Nephron (organoid): ENCODE data around the gene CACNG6.

Experiments
- H3K27ac Mint-ChIP-seq, 3 experiments: 2 replicates each; pipeline ENCODE4 v1.8.0; 2020; ENCODE audit warnings: mixed read lengths in 3 of 3, mild to moderate bottlenecking in 2 of 3, moderate library complexity in 1 of 3
- H3K27me3 Mint-ChIP-seq: 2 replicates; pipeline ENCODE4 v1.8.0; 2021; ENCODE audit warnings: low read depth, mild to moderate bottlenecking, moderate library complexity, mixed read lengths
- H3K36me3 Mint-ChIP-seq: 2 replicates; pipeline ENCODE4 v1.8.0; 2020; ENCODE audit warnings: low read depth, mixed read lengths
- H3K4me1 Mint-ChIP-seq: 2 replicates; pipeline ENCODE4 v1.8.0; 2020; ENCODE audit warnings: mixed read lengths
- H3K4me3 Mint-ChIP-seq, 3 experiments: 2 replicates each; pipeline ENCODE4 v1.8.0; 2020; ENCODE audit warnings: mild to moderate bottlenecking in 3 of 3, mixed read lengths in 3 of 3, moderate library complexity in 2 of 3
- H3K9me3 Mint-ChIP-seq: 2 replicates; pipeline ENCODE4 v1.8.0; 2020; ENCODE audit warnings: mixed read lengths
- TF ChIP-seq, protein P1 (sequence below), 3 experiments: fragments of 200-600 bp; sonication (generic); IDR thresholded peaks; one replicate each; pipeline ENCODE4 v1.5.0; 2021; ENCODE audit warnings: antibody characterized with exemption in 3 of 3; ENCODE audit not compliant: unreplicated experiment in 3 of 3

The CACNG6 gene

DNA sequence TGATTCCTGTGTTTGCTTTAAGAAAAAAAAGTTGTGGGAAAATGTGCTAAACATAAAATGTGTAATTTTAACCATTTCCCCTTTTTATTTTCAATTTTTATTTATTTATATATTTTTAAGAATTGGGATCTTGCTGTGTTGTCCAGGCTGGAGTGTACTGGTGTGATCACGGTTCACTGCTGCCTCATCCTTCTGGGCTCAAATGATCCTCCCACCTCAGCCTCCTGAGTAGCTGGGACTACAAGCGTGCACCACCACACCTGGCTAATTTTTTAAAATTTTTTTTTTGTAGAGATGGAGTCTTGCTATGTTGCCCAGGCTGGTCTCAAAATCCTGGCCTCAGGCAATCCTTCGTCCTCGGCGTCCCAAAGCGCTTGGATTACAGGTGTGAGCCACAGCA lies 19.0 kb downstream of the CACNG6 start:
- no peak overlapping the region for H3K4me3 Mint-ChIP-seq
- TF ChIP-seq, protein P1, sequence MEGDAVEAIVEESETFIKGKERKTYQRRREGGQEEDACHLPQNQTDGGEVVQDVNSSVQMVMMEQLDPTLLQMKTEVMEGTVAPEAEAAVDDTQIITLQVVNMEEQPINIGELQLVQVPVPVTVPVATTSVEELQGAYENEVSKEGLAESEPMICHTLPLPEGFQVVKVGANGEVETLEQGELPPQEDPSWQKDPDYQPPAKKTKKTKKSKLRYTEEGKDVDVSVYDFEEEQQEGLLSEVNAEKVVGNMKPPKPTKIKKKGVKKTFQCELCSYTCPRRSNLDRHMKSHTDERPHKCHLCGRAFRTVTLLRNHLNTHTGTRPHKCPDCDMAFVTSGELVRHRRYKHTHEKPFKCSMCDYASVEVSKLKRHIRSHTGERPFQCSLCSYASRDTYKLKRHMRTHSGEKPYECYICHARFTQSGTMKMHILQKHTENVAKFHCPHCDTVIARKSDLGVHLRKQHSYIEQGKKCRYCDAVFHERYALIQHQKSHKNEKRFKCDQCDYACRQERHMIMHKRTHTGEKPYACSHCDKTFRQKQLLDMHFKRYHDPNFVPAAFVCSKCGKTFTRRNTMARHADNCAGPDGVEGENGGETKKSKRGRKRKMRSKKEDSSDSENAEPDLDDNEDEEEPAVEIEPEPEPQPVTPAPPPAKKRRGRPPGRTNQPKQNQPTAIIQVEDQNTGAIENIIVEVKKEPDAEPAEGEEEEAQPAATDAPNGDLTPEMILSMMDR (IDR thresholded peaks at IDR 0.05; ENCODE audit: unreplicated experiment in 3 of 3), result no peak
- no peaks in the 10 kb centered on the region for H3K36me3 Mint-ChIP-seq
- peaks cover 28% of the 10 kb centered on the region for H3K27me3 Mint-ChIP-seq
- no peaks in the 10 kb centered on the region for H3K9me3 Mint-ChIP-seq
- H3K27ac Mint-ChIP-seq, result no peak overlapping the region
- no peaks in the 10 kb centered on the region for H3K4me1 Mint-ChIP-seq

DNA sequence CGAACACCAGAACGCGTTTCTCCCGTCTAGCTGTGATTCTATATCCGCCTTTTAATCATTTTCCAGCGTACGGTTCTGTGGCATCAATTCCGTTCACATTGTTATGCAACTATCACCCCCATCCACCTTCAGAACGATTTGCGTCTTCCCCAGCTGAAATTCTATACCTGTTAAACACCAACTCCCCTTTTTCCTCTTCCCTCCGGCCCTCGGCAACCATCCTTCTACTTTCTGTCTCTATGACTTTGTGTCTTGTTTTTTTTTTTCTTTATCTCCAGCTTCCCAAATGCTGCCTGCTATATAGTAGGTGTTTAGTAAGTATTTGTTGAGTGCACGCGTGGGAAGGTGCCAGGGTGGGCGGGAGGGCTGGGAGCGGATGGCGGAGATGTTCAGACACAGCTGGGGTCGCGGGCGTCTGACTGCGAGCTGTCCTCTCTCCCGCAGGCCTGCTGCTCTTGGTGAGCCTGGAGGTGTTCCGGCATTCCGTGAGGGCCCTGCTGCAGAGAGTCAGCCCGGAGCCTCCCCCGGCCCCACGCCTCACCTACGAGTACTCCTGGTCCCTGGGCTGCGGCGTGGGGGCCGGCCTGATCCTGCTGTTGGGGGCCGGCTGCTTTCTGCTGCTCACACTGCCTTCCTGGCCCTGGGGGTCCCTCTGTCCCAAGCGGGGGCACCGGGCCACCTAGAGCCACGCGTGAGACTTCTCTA lies 20.2 kb downstream of the CACNG6 start:
- H3K27ac Mint-ChIP-seq, result no peak overlapping the region
- TF ChIP-seq, protein P1 (IDR thresholded peaks at IDR 0.05; ENCODE audit: unreplicated experiment in 3 of 3), result no peak

GRCh38 chr19:54013866-54014265 lies 22.4 kb downstream of the CACNG6 start:
- Mint-ChIP-seq H3K36me3 (no peaks in the 10 kb centered on the region), H3K4me3 (no peak overlapping the region), H3K27me3 (peaks cover 32% of the 10 kb centered on the region), H3K9me3 (no peaks in the 10 kb centered on the region), H3K27ac (no peak overlapping the region), H3K4me1 (no peaks in the 10 kb centered on the region)
- TF ChIP-seq, protein P1 (IDR thresholded peaks at IDR 0.05; ENCODE audit: unreplicated experiment in 3 of 3), result no peak

More for the DNA sequence above, 20.2 kb downstream of the CACNG6 start:
- Mint-ChIP-seq H3K4me1 (no peaks in the 10 kb centered on the region), H3K36me3 (no peaks in the 10 kb centered on the region), H3K4me3 (no peak overlapping the region), H3K9me3 (no peaks in the 10 kb centered on the region), H3K27me3 (peaks cover 34% of the 10 kb centered on the region)

GRCh38 chr19:54014920-54015560 lies 23.6 kb downstream of the CACNG6 start:
- no peak overlapping the region for H3K4me3 Mint-ChIP-seq
- H3K27me3 Mint-ChIP-seq, result peaks cover 32% of the 10 kb centered on the region
- H3K9me3 Mint-ChIP-seq, result no peaks in the 10 kb centered on the region
- H3K4me1 Mint-ChIP-seq, result no peaks in the 10 kb centered on the region
- H3K36me3 Mint-ChIP-seq, result no peaks in the 10 kb centered on the region
- TF ChIP-seq, protein P1 (IDR thresholded peaks at IDR 0.05; ENCODE audit: unreplicated experiment in 3 of 3), result no peak
- H3K27ac Mint-ChIP-seq, result no peak overlapping the region

DNA sequence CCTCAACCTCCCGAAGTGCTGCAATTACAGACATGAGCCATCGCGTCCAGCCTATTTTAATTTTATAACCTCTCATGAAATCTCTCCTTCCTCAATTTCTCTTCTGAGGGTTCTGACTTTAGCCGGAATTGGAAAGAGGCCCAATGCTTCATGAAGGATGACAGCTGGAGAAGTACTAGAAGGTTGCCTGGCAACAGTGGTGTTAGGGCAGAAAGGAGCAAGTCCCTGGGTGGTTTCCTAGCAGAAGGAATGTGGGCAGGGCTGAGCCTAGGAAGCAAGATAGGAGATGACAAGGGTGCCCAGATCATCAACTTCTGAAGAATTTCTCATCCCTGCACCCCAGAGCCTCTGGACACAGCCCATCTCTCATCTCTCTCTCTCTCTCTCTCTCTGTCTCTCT lies 25.8 kb downstream of the CACNG6 start:
- TF ChIP-seq, protein P1 (IDR thresholded peaks at IDR 0.05; ENCODE audit: unreplicated experiment in 3 of 3), result no peak
- H3K36me3 Mint-ChIP-seq, result no peaks in the 10 kb centered on the region
- no peaks in the 10 kb centered on the region for H3K4me1 Mint-ChIP-seq
- peaks cover 24% of the 10 kb centered on the region for H3K27me3 Mint-ChIP-seq
- no peaks in the 10 kb centered on the region for H3K9me3 Mint-ChIP-seq
- H3K27ac Mint-ChIP-seq, result no peak overlapping the region
- H3K4me3 Mint-ChIP-seq, result no peak overlapping the region

DNA sequence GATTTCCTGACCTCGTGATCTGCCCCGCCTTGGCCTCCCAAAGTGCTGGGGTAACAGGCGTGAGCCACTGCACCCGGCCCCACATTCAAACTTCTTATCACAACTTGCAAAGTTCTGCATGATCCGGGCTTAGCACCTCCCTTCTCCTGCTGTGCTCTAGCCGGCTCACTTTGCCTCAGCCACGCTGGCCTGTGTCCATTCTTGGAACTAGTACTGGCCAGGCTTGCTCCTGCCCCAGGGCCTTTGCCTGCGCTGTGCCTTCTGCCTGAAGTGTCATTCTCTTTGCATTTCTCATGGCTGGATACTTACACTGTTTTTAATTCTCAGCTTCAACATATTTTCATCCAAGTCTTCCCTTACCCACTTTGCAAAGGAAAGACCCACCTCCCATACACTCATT lies 29.9 kb downstream of the CACNG6 start:
- TF ChIP-seq, protein P1 (IDR thresholded peaks at IDR 0.05; ENCODE audit: unreplicated experiment in 3 of 3), result no peak
- no peak overlapping the region for H3K27ac Mint-ChIP-seq
- H3K9me3 Mint-ChIP-seq, result no peaks in the 10 kb centered on the region
- no peak overlapping the region for H3K4me3 Mint-ChIP-seq
- H3K27me3 Mint-ChIP-seq, result peaks cover 32% of the 10 kb centered on the region
- no peaks in the 10 kb centered on the region for H3K36me3 Mint-ChIP-seq
- H3K4me1 Mint-ChIP-seq, result no peaks in the 10 kb centered on the region
